ENCODE results near the gene RCAN2. TPM values are rescaled to one million over a fixed set of nuclear protein-coding genes. Genes with fewer than 3 reads are reported as not detected.

RCAN2 gene
- total RNA-seq, 2 donors from 2014 or later: 1.3 to 7.4 TPM

GRCh38 chr6:46207174-46207573 is 284.1 kb downstream of the RCAN2 start:
- Mint-ChIP-seq H3K27ac (no peak overlapping the region), H3K9me3 (peaks cover 0 to 2% of the 10 kb centered on the region in 2 donors)
- no peak for ATAC-seq (replicated peaks in 1 of 2)

GRCh38 chr6:46204880-46205650 is 286.2 kb downstream of the RCAN2 start:
- Mint-ChIP-seq H3K27ac (no peak overlapping the region), H3K4me1 (ENCODE audit: low read depth) (no peaks in the 10 kb centered on the region), H3K4me3 (no peak overlapping the region), H3K36me3 (ENCODE audit: insufficient read depth in 2 of 2) (no peaks in the 10 kb centered on the region), H3K27me3 (ENCODE audit: low read depth) (peaks cover 6% of the 10 kb centered on the region), H3K9me3 (peaks cover 0 to 2% of the 10 kb centered on the region in 2 donors)
- no peak for DNase-seq
- no peak for ATAC-seq (replicated peaks in 1 of 2)

More at GRCh38 chr6:46207174-46207573, 284.1 kb downstream of the RCAN2 start:
- Mint-ChIP-seq H3K4me3 (no peak overlapping the region), H3K4me1 (ENCODE audit: low read depth) (no peaks in the 10 kb centered on the region), H3K27me3 (ENCODE audit: low read depth) (no peaks in the 10 kb centered on the region), H3K36me3 (ENCODE audit: insufficient read depth in 2 of 2) (no peaks in the 10 kb centered on the region)
- DNase-seq: no peak

- peaks cover 6% of the 10 kb centered on the region for H3K27me3 Mint-ChIP-seq (ENCODE audit: low read depth)
- H3K27ac Mint-ChIP-seq: no peak overlapping the region
- no peaks in the 10 kb centered on the region for H3K4me1 Mint-ChIP-seq (ENCODE audit: low read depth)
- DNase-seq: no peak
- ATAC-seq (replicated peaks in 1 of 2): no peak
- H3K36me3 Mint-ChIP-seq (ENCODE audit: insufficient read depth in 2 of 2): no peaks in the 10 kb centered on the region
- no peaks in the 10 kb centered on the region for H3K9me3 Mint-ChIP-seq
- no peak overlapping the region for H3K4me3 Mint-ChIP-seq
Measured at GRCh38 chr6:46203391-46204177, 287.7 kb downstream of the RCAN2 start.

GRCh38 chr6:46201702-46202101 is 289.5 kb downstream of the RCAN2 start:
- Mint-ChIP-seq H3K4me3 (no peak overlapping the region), H3K36me3 (ENCODE audit: insufficient read depth in 2 of 2) (no peaks in the 10 kb centered on the region), H3K27ac (no peak overlapping the region), H3K27me3 (ENCODE audit: low read depth) (peaks cover 6% of the 10 kb centered on the region), H3K9me3 (no peaks in the 10 kb centered on the region), H3K4me1 (ENCODE audit: low read depth) (no peaks in the 10 kb centered on the region)
- ATAC-seq (replicated peaks in 1 of 2) (no peak), DNase-seq (no peak)

- Mint-ChIP-seq H3K36me3 (ENCODE audit: insufficient read depth in 2 of 2) (no peaks in the 10 kb centered on the region), H3K9me3 (no peaks in the 10 kb centered on the region), H3K27me3 (ENCODE audit: low read depth) (peaks cover 6% of the 10 kb centered on the region), H3K27ac (no peak overlapping the region), H3K4me1 (ENCODE audit: low read depth) (no peaks in the 10 kb centered on the region), H3K4me3 (no peak overlapping the region)
- DNase-seq (no peak), ATAC-seq (replicated peaks in 1 of 2) (no peak)
Measured at GRCh38 chr6:46199387-46199786, 291.9 kb downstream of the RCAN2 start.

GRCh38 chr6:46191961-46192360 is 299.3 kb downstream of the RCAN2 start:
- Mint-ChIP-seq H3K27ac (no peak overlapping the region), H3K27me3 (ENCODE audit: low read depth) (peaks cover 25% of the 10 kb centered on the region), H3K36me3 (ENCODE audit: insufficient read depth in 2 of 2) (no peaks in the 10 kb centered on the region), H3K9me3 (no peaks in the 10 kb centered on the region), H3K4me3 (no peak overlapping the region), H3K4me1 (ENCODE audit: low read depth) (no peaks in the 10 kb centered on the region)
- DNase-seq (no peak), ATAC-seq (replicated peaks in 1 of 2) (no peak)

- DNase-seq (no peak), ATAC-seq (replicated peaks in 1 of 2) (no peak)
- H3K4me3 Mint-ChIP-seq: no peak overlapping the region
- no peaks in the 10 kb centered on the region for H3K4me1 Mint-ChIP-seq (ENCODE audit: low read depth)
- peaks cover 30% of the 10 kb centered on the region for H3K27me3 Mint-ChIP-seq (ENCODE audit: low read depth)
- no peaks in the 10 kb centered on the region for H3K9me3 Mint-ChIP-seq
- H3K27ac Mint-ChIP-seq: no peak overlapping the region
- H3K36me3 Mint-ChIP-seq (ENCODE audit: insufficient read depth in 2 of 2): no peaks in the 10 kb centered on the region
Measured at GRCh38 chr6:46190889-46191288, 300.4 kb downstream of the RCAN2 start.

- ATAC-seq (replicated peaks in 1 of 2): no peak
- DNase-seq: no peak
- Mint-ChIP-seq H3K27ac (no peak overlapping the region), H3K36me3 (ENCODE audit: insufficient read depth in 2 of 2) (no peaks in the 10 kb centered on the region), H3K27me3 (ENCODE audit: low read depth) (peaks cover 38% of the 10 kb centered on the region), H3K4me3 (no peak overlapping the region), H3K4me1 (ENCODE audit: low read depth) (no peaks in the 10 kb centered on the region), H3K9me3 (no peaks in the 10 kb centered on the region)
Measured at GRCh38 chr6:46189726-46190125, 301.5 kb downstream of the RCAN2 start.

- no peak overlapping the region for H3K27ac Mint-ChIP-seq
- H3K9me3 Mint-ChIP-seq: no peaks in the 10 kb centered on the region
- H3K4me1 Mint-ChIP-seq (ENCODE audit: low read depth): no peaks in the 10 kb centered on the region
- ATAC-seq (replicated peaks in 1 of 2) (no peak), DNase-seq (no peak)
- no peaks in the 10 kb centered on the region for H3K36me3 Mint-ChIP-seq (ENCODE audit: insufficient read depth in 2 of 2)
- no peak overlapping the region for H3K4me3 Mint-ChIP-seq
- H3K27me3 Mint-ChIP-seq (ENCODE audit: low read depth): peaks cover 48% of the 10 kb centered on the region
Measured at GRCh38 chr6:46186583-46186982, 304.7 kb downstream of the RCAN2 start.

GRCh38 chr6:46184114-46184513 is 307.1 kb downstream of the RCAN2 start:
- ATAC-seq (replicated peaks in 1 of 2) (no peak), DNase-seq (no peak)
- H3K9me3 Mint-ChIP-seq: no peaks in the 10 kb centered on the region
- no peaks in the 10 kb centered on the region for H3K36me3 Mint-ChIP-seq (ENCODE audit: insufficient read depth in 2 of 2)
- no peaks in the 10 kb centered on the region for H3K4me1 Mint-ChIP-seq (ENCODE audit: low read depth)
- H3K27me3 Mint-ChIP-seq (ENCODE audit: low read depth): peaks cover 55% of the 10 kb centered on the region
- no peak overlapping the region for H3K4me3 Mint-ChIP-seq
- no peak overlapping the region for H3K27ac Mint-ChIP-seq

- Mint-ChIP-seq H3K9me3 (no peaks in the 10 kb centered on the region), H3K27ac (no peak overlapping the region), H3K4me3 (no peak overlapping the region), H3K27me3 (ENCODE audit: low read depth) (peaks cover 53% of the 10 kb centered on the region), H3K36me3 (ENCODE audit: insufficient read depth in 2 of 2) (no peaks in the 10 kb centered on the region), H3K4me1 (ENCODE audit: low read depth) (peaks cover 21% of the 10 kb centered on the region)
- ATAC-seq (replicated peaks in 1 of 2) (no peak), DNase-seq (no peak)
Measured at GRCh38 chr6:46175976-46176375, 315.3 kb downstream of the RCAN2 start.

- ATAC-seq (replicated peaks in 1 of 2) (peak; percentile 84 to 88), DNase-seq (peak; percentile 3 to 4)
- peaks cover 24% of the 10 kb centered on the region for H3K4me1 Mint-ChIP-seq (ENCODE audit: low read depth)
- peaks cover 55% of the 10 kb centered on the region for H3K27me3 Mint-ChIP-seq (ENCODE audit: low read depth)
- no peaks in the 10 kb centered on the region for H3K36me3 Mint-ChIP-seq (ENCODE audit: insufficient read depth in 2 of 2)
- H3K27ac Mint-ChIP-seq: no peak overlapping the region
- H3K9me3 Mint-ChIP-seq: no peaks in the 10 kb centered on the region
- peak overlapping the region; percentile 8 to 17 for H3K4me3 Mint-ChIP-seq
Measured at GRCh38 chr6:46175446-46175845, 315.8 kb downstream of the RCAN2 start.

- H3K27ac Mint-ChIP-seq: no peak overlapping the region
- H3K36me3 Mint-ChIP-seq (ENCODE audit: insufficient read depth in 2 of 2): peaks cover 0 to 1% of the 10 kb centered on the region in 2 donors
- peaks cover 55% of the 10 kb centered on the region for H3K27me3 Mint-ChIP-seq (ENCODE audit: low read depth)
- ATAC-seq (replicated peaks in 1 of 2) (no peak), DNase-seq (no peak)
- no peaks in the 10 kb centered on the region for H3K9me3 Mint-ChIP-seq
- H3K4me1 Mint-ChIP-seq (ENCODE audit: low read depth): peaks cover 29% of the 10 kb centered on the region
- H3K4me3 Mint-ChIP-seq: peak overlapping the region in 1 of 2 donors; percentile 8
Measured at GRCh38 chr6:46174904-46175303, 316.3 kb downstream of the RCAN2 start.
